AG04449 (cell line): ENCODE measurements around the gene IQGAP2.

Source experiments
- CTCF ChIA-PET: fragments of 350-600 bp; formaldehyde crosslinking; extraction: SDS; loops from one replicate; lab custom pipeline; 2021; ENCODE audit warnings: antibody characterized with exemption; lab: Yijun Ruan, JAX
- POLR2A ChIA-PET: fragments of 400-600, 350-600 bp; formaldehyde crosslinking; extraction: SDS; loops from one replicate; lab custom pipeline; 2020; ENCODE audit warnings: antibody characterized with exemption, inconsistent platforms; lab: Yijun Ruan, JAX
- DNase-seq: peaks from one replicate; pipeline ENCODE4 v3.0.0-alpha.2; 2010; ENCODE audit warnings: low read depth, low spot score
- H3K4me3 ChIP-seq: 2 replicates; pipeline ENCODE4 v1.5.1; 2011; ENCODE audit warnings: low read depth, mild to moderate bottlenecking, control low read depth, low read length
- CTCF ChIP-seq: IDR thresholded peaks from one replicate; pipeline ENCODE4 v1.5.1; 2011; ENCODE audit warnings: mild to moderate bottlenecking, moderate library complexity, low read length, control low read depth, inconsistent platforms; ENCODE audit not compliant: insufficient read depth; ENCODE audit errors: missing control alignments

The IQGAP2 gene

DNA sequence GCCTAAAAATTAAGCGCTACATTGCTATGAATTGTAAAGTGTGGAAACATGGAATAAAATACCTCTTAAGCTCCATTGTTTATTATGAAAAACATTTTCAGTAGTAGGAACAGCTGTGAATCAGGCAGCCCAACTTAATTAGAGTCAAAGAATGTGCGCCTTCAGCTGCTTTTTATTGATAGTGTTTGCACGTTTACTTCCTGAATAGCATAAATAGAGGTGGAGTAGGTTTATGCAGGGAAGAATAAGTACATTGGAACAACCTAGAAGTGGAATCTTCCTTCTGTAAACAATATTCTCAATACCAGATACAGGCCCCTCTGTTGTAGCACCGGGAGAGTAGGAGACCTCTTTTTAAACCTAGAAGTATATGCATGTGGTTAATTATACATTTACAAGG, 79.9 kb downstream of the IQGAP2 start:
- DNase-seq: no peak
- POLR2A ChIA-PET: no interaction called here
- H3K4me3 ChIP-seq: no peak overlapping the region
- no peak for TF ChIP-seq CTCF
- CTCF ChIA-PET: no interaction called here

DNA sequence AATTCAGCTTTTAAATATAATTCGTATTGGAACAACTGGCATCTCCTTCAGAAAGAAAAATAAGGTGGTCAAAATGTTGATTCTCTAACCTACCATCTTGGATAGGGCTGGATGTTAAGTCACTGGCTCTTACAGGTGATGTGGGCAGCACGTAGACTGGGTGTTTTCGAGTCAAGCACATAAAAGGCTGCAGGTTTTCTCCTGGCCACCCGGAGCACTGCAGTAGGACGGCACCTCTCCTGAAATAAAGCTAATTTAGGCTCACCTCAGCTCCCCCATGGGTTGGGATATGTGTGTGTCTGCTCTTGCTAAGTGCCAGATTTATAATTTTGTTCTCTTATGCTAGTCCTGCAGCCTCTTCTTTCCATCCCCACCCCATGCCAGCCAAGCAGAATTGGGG, 80.3 kb downstream of the IQGAP2 start:
- CTCF ChIA-PET: no interaction called here
- no peak overlapping the region for H3K4me3 ChIP-seq
- no peak for DNase-seq
- POLR2A ChIA-PET: no interaction called here
- TF ChIP-seq CTCF: no peak

DNA sequence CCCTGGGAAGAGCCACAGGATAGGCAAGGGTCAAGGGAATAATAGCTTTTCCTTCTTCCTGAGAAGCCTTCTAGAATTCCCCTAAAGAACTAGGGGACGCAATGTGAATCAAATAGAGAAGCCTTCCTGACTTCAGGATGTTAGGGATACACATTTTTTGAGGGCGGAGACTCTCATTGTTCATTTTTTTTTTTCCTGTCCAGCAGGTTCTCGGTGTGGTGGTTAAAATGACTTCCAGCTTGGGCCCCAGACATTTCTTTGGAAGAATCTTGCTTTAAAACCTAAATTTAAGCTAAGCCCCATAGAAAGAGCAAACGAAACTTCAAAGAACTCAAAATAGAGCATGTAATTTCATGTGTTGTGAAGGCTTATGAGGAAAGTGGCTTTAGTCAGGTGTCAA, 80.8 kb downstream of the IQGAP2 start:
- no peak overlapping the region for H3K4me3 ChIP-seq
- DNase-seq: no peak
- TF ChIP-seq CTCF: no peak
- POLR2A ChIA-PET: no interaction called here
- CTCF ChIA-PET: interaction anchor here (1.6 kb wide), 1 partner anchor 99 kb away, joined by 3 read pairs; no protein-coding TSS in a partner anchor

- H3K4me3 ChIP-seq: no peak overlapping the region
- ChIA-PET POLR2A (no interaction called here), CTCF (interaction anchor here (1.6 kb wide), 1 partner anchor 98 kb away, joined by 3 read pairs; no protein-coding TSS in a partner anchor)
- TF ChIP-seq CTCF: no peak
- DNase-seq: no peak
Observed at GRCh38 chr5:76485511-76485910, 82.4 kb downstream of the IQGAP2 start.

- H3K4me3 ChIP-seq: no peak overlapping the region
- ChIA-PET POLR2A (no interaction called here), CTCF (no interaction called here)
- no peak for TF ChIP-seq CTCF
- no peak for DNase-seq
Observed at GRCh38 chr5:76487386-76487785, 84.3 kb downstream of the IQGAP2 start.

GRCh38 chr5:76487821-76488220, 84.7 kb downstream of the IQGAP2 start:
- POLR2A ChIA-PET: no interaction called here
- no peak overlapping the region for H3K4me3 ChIP-seq
- CTCF ChIA-PET: no interaction called here
- DNase-seq: no peak
- no peak for TF ChIP-seq CTCF
